Astrocyte of the cerebellum (primary cell): Measurements from ENCODE around the gene EBPL.

ENCODE experiments used
- DNase-seq: peaks from one replicate; pipeline ENCODE4 v3.0.0-alpha.2; 2011; ENCODE audit warnings: low read depth
- H3K4me3 ChIP-seq: 2 replicates; pipeline ENCODE4 v1.5.1; 2011; ENCODE audit warnings: mild to moderate bottlenecking, low read depth, low read length, moderate library complexity
- in situ Hi-C: cut with HindIII; loops from 2 replicates; pipeline ENCODE4 v1.10.0; 2017; ENCODE audit warnings: low sequenced_read_pairs
- TF ChIP-seq, protein P1 (sequence below): IDR thresholded peaks from 2 replicates; pipeline ENCODE4 v1.5.1; 2012; ENCODE audit warnings: low read length, low read depth, moderate library complexity, mild to moderate bottlenecking; ENCODE audit errors: missing control alignments

Gene EBPL

DNA sequence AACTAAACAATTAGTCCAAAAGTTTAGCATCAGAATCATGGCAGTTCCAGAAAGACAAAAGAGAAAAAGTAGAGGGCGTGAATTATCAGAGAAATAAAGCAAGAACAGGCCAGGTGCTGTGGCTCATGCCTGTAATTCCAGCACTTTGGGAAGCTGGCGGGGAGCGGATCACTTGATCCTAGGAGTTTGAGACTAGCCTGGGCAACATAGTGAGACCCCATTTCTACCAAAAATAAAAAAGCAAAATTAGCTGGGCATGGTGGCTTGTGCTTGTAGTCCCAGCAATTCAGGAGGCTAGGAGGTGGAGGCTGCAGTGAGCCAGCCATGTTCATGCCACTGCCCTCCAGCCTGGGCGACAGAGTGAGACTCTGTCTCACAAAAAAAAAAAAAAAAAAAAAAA, 44.6 kb downstream of the EBPL start:
- H3K4me3 ChIP-seq: no peak overlapping the region
- in situ Hi-C loops: no loop called here
- TF ChIP-seq, protein P1, sequence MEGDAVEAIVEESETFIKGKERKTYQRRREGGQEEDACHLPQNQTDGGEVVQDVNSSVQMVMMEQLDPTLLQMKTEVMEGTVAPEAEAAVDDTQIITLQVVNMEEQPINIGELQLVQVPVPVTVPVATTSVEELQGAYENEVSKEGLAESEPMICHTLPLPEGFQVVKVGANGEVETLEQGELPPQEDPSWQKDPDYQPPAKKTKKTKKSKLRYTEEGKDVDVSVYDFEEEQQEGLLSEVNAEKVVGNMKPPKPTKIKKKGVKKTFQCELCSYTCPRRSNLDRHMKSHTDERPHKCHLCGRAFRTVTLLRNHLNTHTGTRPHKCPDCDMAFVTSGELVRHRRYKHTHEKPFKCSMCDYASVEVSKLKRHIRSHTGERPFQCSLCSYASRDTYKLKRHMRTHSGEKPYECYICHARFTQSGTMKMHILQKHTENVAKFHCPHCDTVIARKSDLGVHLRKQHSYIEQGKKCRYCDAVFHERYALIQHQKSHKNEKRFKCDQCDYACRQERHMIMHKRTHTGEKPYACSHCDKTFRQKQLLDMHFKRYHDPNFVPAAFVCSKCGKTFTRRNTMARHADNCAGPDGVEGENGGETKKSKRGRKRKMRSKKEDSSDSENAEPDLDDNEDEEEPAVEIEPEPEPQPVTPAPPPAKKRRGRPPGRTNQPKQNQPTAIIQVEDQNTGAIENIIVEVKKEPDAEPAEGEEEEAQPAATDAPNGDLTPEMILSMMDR: no peak
- no peak for DNase-seq

DNA sequence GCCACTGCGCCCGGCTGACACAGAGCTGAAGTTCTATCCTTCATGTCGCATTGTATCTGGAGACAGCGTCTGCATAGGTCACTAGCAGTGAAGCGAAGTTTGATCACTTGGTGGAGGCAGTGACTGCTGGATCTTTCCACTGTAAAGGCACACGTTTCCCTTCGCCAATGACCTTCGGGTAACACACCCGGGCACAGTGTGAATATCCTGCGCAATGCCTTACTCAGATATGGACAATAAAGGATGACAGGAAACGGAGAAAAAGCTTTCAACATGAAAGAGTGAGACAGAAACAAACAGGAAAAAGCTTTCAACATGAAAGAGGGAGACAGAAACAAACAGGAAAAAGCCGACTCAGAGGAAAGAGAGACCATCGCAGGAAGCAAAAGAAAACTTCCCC, 45.8 kb downstream of the EBPL start:
- H3K4me3 ChIP-seq: no peak overlapping the region
- DNase-seq: no peak
- TF ChIP-seq, protein P1: no peak
- in situ Hi-C loops: no loop called here

DNA sequence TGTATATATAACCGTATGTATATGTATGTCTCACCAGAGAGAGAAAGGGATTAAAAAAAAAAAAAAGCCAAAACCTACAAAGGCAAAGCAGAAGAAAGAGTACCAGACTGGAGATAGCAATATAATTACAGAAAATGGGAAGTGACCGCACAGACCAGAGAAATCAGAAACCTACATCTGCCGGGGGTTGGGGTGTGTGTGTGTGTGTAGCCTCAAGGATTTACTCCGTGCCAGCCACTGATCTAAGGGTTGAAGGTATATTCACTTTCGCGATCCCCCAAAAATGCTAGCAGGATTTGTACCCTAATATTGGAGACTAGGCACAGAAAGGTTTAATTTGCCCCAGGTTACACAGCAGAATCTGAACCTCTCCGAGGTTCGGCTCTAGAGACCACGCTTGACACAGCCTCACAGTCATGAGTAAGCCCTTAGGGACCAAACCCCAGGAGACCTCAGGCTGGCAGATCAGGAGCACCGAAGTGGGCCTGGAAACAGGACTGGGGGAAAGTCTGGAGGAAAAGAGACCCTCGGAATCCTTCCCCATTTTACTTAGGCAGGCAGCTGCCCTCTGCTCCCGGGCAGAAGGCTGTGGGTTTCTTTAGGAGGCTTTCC, 48.1 kb downstream of the EBPL start:
- DNase-seq: no peak
- H3K4me3 ChIP-seq: no peak overlapping the region
- in situ Hi-C loops: no loop called here
- TF ChIP-seq, protein P1: no peak

DNA sequence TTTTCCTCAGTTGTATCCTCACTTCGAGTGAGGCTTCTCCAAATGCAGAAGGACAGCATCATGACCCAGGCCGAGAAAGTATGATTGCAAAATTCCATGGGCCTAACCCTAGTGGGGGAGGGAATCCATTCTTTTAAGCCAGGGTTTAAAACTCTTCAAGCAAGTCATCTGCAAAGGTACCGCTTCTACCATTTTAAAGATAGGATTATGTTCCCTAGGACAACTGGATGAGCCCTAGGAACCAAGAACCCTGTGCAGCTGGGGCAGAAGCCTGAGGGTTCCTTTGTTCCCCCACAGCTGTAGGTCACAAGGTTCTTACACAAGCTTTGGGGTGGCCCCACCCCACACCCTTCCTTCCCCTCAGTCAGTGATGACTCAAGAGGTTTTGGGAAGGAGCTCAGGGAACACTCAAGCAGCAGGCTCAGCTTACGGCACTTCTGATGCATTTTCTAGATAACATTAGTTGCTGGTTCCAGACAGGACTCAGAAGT, 49.4 kb downstream of the EBPL start:
- H3K4me3 ChIP-seq: no peak overlapping the region

DNA sequence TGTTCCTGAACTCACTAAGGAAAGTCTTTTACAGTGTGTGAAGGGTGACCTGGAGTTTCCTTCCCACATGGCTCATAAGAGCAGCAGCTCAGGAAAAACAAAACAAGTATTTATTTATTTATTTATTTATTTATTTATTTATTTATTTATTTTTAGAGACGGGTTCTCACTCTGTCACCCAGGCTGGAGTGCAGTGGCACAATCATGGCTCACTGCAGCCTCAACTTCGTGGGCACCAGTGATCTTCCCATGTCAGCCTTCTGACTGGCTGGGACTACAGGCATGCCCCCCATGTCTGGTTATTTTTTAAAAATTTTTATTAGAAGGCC, 52.6 kb downstream of the EBPL start:
- in situ Hi-C loops: no loop called here

More for the DNA sequence above, 49.4 kb downstream of the EBPL start:
- in situ Hi-C loops: no loop called here
- DNase-seq: no peak
- TF ChIP-seq, protein P1: no peak

DNA sequence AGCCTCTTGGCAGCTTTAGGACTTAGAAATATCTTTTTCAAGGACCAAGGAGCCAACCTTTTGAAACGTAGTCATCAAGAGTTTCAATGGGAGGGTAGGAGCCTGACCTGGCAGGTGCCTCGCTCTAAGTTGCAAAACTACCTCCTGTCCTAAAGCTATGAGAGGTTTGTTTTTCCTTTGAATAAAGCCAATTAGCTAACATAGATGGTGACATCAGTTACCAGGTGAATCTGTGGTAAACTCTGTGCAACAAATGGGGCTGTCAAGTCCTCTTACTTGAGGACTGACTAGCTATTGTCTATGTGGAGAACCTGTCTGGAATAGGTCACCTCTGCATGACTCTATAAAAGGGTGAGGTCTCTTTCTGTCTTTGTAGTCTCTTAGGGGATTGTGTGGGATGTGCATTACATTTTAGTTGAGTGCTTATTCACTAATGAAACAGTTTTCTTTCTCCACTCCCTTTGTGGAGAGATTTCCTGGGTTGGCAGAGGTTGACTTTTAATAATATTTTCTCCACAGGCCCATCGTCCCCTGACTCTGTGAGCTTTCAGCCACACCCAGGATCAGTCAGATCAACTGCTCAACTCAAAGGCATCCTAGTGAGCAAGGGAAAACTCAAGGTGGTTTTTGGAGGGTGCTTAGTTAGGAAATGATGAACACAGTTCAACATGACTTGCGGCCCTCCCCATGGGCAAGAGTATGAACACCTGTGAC, 53.1 kb downstream of the EBPL start:
- TF ChIP-seq, protein P1: no peak

More for the DNA sequence above, 52.6 kb downstream of the EBPL start:
- no peak for DNase-seq
- TF ChIP-seq, protein P1: no peak
- no peak overlapping the region for H3K4me3 ChIP-seq

More for the DNA sequence above, 53.1 kb downstream of the EBPL start:
- no peak overlapping the region for H3K4me3 ChIP-seq
- DNase-seq: no peak
- in situ Hi-C loops: no loop called here
